ENCODE data around the gene OPRM1. TPM values are rescaled to one million over a fixed set of nuclear protein-coding genes. Genes with fewer than 3 reads are reported as not detected.

OPRM1 gene
- total and polyA plus RNA-seq, 9 donors: not detected

- H3K4me3 ChIP-seq: no peak overlapping the region
- 89 to 94% (median 94%) methylated on average over 4 of the region's 4 CpGs for WGBS, 3 donors
- no peak for DNase-seq
Observed at GRCh38 chr6:154099211-154099610, 60.2 kb downstream of the OPRM1 start.

GRCh38 chr6:154106251-154106650, 67.2 kb downstream of the OPRM1 start:
- TF ChIP-seq EP300 (IDR thresholded peaks at IDR 0.05) (no peak), POLR2A (IDR thresholded peaks at IDR 0.05) (no peak), CTCF (IDR thresholded peaks at IDR 0.05) (no peak)

More at GRCh38 chr6:154099211-154099610, 60.2 kb downstream of the OPRM1 start:
- intact Hi-C loops (cut with DNase I): no loop called here
- TF ChIP-seq POLR2A (IDR thresholded peaks at IDR 0.05) (no peak), EP300 (IDR thresholded peaks at IDR 0.05) (no peak)
- Histone ChIP-seq H3K27me3 (no peaks in the 10 kb centered on the region), H3K27ac (no peak overlapping the region), H3K36me3 (no peaks in the 10 kb centered on the region), H3K9me3 (no peaks in the 10 kb centered on the region), H3K4me1 (ENCODE audit: insufficient read depth) (no peaks in the 10 kb centered on the region)

GRCh38 chr6:154111025-154111424, 72.0 kb downstream of the OPRM1 start:
- no peak for DNase-seq
- no peak overlapping the region for H3K27ac ChIP-seq
- H3K27me3 ChIP-seq: no peaks in the 10 kb centered on the region
- no peaks in the 10 kb centered on the region for H3K4me1 ChIP-seq (ENCODE audit: insufficient read depth)
- intact Hi-C loops (cut with DNase I): no loop called here
- H3K4me3 ChIP-seq: no peak overlapping the region
- H3K9me3 ChIP-seq: no peaks in the 10 kb centered on the region
- TF ChIP-seq POLR2A (IDR thresholded peaks at IDR 0.05): no peak
- no peak for TF ChIP-seq EP300 (IDR thresholded peaks at IDR 0.05)
- no peak for TF ChIP-seq CTCF (IDR thresholded peaks at IDR 0.05)
- 85 to 89% (median 87%) methylated on average over 1 of the region's 1 CpG for WGBS, 3 donors
- no peaks in the 10 kb centered on the region for H3K36me3 ChIP-seq

More at GRCh38 chr6:154106251-154106650, 67.2 kb downstream of the OPRM1 start:
- H3K36me3 ChIP-seq: no peaks in the 10 kb centered on the region
- 88 to 94% (median 89%) methylated on average over 2 of the region's 2 CpGs for WGBS, 3 donors
- intact Hi-C loops (cut with DNase I): loop anchor here in 1 of 4 donors (10.0 kb wide), 1 partner anchor 1059 kb away; no protein-coding TSS in a partner anchor
- H3K27ac ChIP-seq: no peak overlapping the region
- H3K9me3 ChIP-seq: no peaks in the 10 kb centered on the region
- no peak overlapping the region for H3K4me3 ChIP-seq
- H3K4me1 ChIP-seq (ENCODE audit: insufficient read depth): no peaks in the 10 kb centered on the region
- no peaks in the 10 kb centered on the region for H3K27me3 ChIP-seq
- no peak for DNase-seq

- intact Hi-C loops (cut with DNase I): no loop called here
- 78 to 93% (median 78%) methylated on average over 2 of the region's 2 CpGs for WGBS, 3 donors
Observed at GRCh38 chr6:154112181-154112809, 73.3 kb downstream of the OPRM1 start.

More at GRCh38 chr6:154112181-154112809, 73.3 kb downstream of the OPRM1 start:
- no peak for DNase-seq
- H3K36me3 ChIP-seq: no peaks in the 10 kb centered on the region
- H3K27ac ChIP-seq: no peak overlapping the region
- no peaks in the 10 kb centered on the region for H3K9me3 ChIP-seq
- TF ChIP-seq EP300 (IDR thresholded peaks at IDR 0.05): no peak
- TF ChIP-seq POLR2A (IDR thresholded peaks at IDR 0.05): no peak
- TF ChIP-seq CTCF (IDR thresholded peaks at IDR 0.05): no peak
- no peaks in the 10 kb centered on the region for H3K27me3 ChIP-seq
- no peaks in the 10 kb centered on the region for H3K4me1 ChIP-seq (ENCODE audit: insufficient read depth)
- no peak overlapping the region for H3K4me3 ChIP-seq

Data from ovary (tissue), 9 donors.